Prostate gland (tissue), 2 donors: Measurements from ENCODE around the gene ZNF302.

Experiments
- POLR2A ChIP-seq: fragments of 450-650 bp; IDR thresholded peaks from one replicate; pipeline ENCODE4 v1.6.1; 2016; ENCODE audit warnings: antibody characterized with exemption, mild to moderate bottlenecking
- POLR2AphosphoS5 ChIP-seq: sonication (generic); formaldehyde crosslinking; IDR thresholded peaks from one replicate; pipeline ENCODE4 v1.6.1; 2017; ENCODE audit warnings: antibody characterized with exemption
- TF ChIP-seq, protein P1 (sequence below), 4 experiments: fragments of 200-600 bp in 2 of 4; fragments of 450-650 bp in 2 of 4; sonication (generic) in 2 of 4; IDR thresholded peaks; 1 replicate in 3 of 4; 2 replicates in 1 of 4; pipeline ENCODE4 v1.5.1; 2016 to 2019; ENCODE audit warnings: antibody characterized with exemption in 4 of 4, mild to moderate bottlenecking in 2 of 4, moderate library complexity in 2 of 4

DNA sequence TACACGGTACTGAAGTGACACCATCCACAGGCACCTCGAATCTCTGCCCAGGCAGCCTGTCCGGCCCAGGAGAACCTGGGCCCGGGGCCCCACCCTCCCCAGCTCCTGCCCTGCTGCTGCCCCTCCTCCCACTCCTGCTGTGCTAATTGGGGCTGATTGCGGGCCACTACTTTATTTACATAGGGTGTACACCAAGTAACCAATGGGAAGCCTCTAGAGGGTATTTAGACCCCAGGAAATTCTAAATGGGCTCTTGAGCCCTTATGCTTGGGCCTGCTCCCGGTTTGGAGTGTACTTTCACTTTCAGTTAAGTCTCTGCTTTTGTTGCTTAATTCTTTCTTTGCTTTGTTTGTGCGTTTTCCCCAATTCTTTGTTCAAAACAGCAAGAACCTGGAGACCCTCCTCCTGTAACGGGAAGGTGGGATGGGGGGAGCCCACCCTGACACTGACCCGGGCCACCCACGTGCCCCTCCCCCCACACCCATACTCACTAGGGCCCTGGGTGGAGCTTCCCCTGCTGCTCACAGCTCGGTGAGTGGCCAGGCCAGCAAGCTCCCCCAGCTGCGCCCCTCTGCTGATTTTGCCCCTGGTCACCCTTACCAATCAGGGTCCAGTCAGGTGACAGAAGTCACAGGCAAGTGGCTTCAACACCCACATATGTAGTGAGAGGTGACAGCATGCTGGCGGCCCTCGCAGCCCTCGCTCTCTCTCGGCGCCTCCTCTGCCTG lies 10.0 kb upstream of the ZNF302 start:
- TF ChIP-seq, protein P1, sequence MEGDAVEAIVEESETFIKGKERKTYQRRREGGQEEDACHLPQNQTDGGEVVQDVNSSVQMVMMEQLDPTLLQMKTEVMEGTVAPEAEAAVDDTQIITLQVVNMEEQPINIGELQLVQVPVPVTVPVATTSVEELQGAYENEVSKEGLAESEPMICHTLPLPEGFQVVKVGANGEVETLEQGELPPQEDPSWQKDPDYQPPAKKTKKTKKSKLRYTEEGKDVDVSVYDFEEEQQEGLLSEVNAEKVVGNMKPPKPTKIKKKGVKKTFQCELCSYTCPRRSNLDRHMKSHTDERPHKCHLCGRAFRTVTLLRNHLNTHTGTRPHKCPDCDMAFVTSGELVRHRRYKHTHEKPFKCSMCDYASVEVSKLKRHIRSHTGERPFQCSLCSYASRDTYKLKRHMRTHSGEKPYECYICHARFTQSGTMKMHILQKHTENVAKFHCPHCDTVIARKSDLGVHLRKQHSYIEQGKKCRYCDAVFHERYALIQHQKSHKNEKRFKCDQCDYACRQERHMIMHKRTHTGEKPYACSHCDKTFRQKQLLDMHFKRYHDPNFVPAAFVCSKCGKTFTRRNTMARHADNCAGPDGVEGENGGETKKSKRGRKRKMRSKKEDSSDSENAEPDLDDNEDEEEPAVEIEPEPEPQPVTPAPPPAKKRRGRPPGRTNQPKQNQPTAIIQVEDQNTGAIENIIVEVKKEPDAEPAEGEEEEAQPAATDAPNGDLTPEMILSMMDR (IDR thresholded peaks at IDR 0.05): no peak
- TF ChIP-seq POLR2AphosphoS5: no peak
- TF ChIP-seq POLR2A: no peak
